C4-2B (cell line): ENCODE measurements around the gene ALDH1L1.
"Not testable (repeated sequence)": the region's sequence is repeated elsewhere in the genome, so short reads cannot be mapped to it uniquely, and the experiment has no call there.

Experiments used
- CTCF ChIP-seq: fragments of 450-650 bp; conservative IDR thresholded peaks from 2 replicates; pipeline ENCODE4 v1.5.1; 2017; ENCODE audit warnings: mild to moderate bottlenecking
- ZFX ChIP-seq: fragments of 450-650 bp; IDR thresholded peaks from 2 replicates; pipeline ENCODE4 v1.6.1; 2017

DNA sequence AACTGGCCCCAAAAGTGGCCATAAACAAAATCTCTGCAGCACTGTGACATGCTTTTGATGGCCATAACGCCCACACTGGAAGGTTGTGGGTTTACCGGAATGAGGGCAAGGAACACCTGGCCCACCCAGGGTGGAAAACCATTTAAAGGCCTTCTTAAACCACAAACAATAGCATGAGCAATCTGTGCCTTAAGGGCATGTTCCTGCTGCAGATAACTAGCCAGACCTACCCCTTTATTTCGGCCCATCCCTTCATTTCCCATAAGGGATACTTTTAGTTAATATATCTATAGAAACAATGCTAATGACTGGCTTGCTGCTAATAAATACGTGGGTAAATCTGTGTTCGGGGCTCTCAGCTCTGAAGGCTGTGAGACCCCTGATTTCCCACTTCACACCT, 88.3 kb downstream of the ALDH1L1 start:
- not testable (repeated sequence) for TF ChIP-seq CTCF, ZFX
